ENCODE data around the gene NCAN.

Gene NCAN

GRCh38 chr19:19256072-19256969 is 44.6 kb downstream of the NCAN start:
- DNase-seq (ENCODE audit: low read depth) = no peak
- TF ChIP-seq, protein P1, sequence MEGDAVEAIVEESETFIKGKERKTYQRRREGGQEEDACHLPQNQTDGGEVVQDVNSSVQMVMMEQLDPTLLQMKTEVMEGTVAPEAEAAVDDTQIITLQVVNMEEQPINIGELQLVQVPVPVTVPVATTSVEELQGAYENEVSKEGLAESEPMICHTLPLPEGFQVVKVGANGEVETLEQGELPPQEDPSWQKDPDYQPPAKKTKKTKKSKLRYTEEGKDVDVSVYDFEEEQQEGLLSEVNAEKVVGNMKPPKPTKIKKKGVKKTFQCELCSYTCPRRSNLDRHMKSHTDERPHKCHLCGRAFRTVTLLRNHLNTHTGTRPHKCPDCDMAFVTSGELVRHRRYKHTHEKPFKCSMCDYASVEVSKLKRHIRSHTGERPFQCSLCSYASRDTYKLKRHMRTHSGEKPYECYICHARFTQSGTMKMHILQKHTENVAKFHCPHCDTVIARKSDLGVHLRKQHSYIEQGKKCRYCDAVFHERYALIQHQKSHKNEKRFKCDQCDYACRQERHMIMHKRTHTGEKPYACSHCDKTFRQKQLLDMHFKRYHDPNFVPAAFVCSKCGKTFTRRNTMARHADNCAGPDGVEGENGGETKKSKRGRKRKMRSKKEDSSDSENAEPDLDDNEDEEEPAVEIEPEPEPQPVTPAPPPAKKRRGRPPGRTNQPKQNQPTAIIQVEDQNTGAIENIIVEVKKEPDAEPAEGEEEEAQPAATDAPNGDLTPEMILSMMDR (IDR thresholded peaks at IDR 0.05; ENCODE audit: control insufficient read depth, extremely low read depth, insufficient read depth) = no peak

GRCh38 chr19:19257137-19257536 is 45.4 kb downstream of the NCAN start:
- no peak for DNase-seq (ENCODE audit: low read depth)

More at GRCh38 chr19:19256072-19256969, 44.6 kb downstream of the NCAN start:
- no peak overlapping the region for H3K4me3 ChIP-seq (ENCODE audit: low read depth, low read length)

GRCh38 chr19:19257836-19258588 is 46.3 kb downstream of the NCAN start:
- DNase-seq (ENCODE audit: low read depth) = no peak
- TF ChIP-seq, protein P1 (IDR thresholded peaks at IDR 0.05; ENCODE audit: control insufficient read depth, extremely low read depth, insufficient read depth) = no peak
- H3K4me3 ChIP-seq (ENCODE audit: low read depth, low read length) = no peak overlapping the region

More at GRCh38 chr19:19257137-19257536, 45.4 kb downstream of the NCAN start:
- H3K4me3 ChIP-seq (ENCODE audit: low read depth, low read length) = no peak overlapping the region
- TF ChIP-seq, protein P1 (IDR thresholded peaks at IDR 0.05; ENCODE audit: control insufficient read depth, extremely low read depth, insufficient read depth) = no peak

DNA sequence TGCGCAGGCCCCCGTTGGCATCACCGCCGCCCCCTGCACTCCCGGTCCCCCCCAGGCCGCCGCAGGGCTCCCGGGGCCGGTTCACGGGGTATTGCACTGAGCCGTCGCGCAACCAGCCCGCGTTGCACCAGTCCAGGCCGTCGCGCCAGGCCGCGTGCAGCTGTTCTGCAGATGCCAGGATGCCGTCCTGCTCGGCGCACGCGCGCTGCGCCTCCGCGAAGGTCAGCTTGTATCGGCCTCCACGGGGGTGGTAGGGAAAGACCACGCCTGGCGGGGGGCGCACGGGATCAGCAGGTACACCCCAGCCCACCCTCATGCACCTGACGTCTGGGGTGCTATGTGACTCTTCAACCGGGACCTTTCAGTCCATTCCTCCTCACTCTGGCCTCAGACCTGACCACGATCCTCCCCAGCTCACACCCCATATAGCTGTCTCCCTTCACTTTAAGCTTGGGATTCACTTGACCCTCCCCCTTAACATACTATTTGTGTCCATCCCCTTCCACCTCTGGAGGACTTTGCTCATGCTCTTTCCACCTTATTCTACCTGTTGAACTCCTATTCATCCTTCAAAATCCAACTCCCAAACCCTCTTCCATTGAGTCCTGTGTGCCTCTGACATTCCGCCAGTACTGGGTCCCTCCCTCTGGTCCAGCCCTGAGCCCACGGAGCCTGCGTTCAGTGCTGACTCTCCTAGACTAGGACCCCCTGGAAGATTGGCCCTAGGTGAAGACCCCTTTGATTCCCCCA is 47.0 kb downstream of the NCAN start:
- TF ChIP-seq, protein P1 (IDR thresholded peaks at IDR 0.05; ENCODE audit: control insufficient read depth, extremely low read depth, insufficient read depth) = no peak
- no peak overlapping the region for H3K4me3 ChIP-seq (ENCODE audit: low read depth, low read length)
- DNase-seq (ENCODE audit: low read depth) = no peak

- no peak for DNase-seq (ENCODE audit: low read depth)
- no peak overlapping the region for H3K4me3 ChIP-seq (ENCODE audit: low read depth, low read length)
- TF ChIP-seq, protein P1 (IDR thresholded peaks at IDR 0.05; ENCODE audit: control insufficient read depth, extremely low read depth, insufficient read depth) = no peak
Measured at GRCh38 chr19:19259741-19260140, 48.0 kb downstream of the NCAN start.

DNA sequence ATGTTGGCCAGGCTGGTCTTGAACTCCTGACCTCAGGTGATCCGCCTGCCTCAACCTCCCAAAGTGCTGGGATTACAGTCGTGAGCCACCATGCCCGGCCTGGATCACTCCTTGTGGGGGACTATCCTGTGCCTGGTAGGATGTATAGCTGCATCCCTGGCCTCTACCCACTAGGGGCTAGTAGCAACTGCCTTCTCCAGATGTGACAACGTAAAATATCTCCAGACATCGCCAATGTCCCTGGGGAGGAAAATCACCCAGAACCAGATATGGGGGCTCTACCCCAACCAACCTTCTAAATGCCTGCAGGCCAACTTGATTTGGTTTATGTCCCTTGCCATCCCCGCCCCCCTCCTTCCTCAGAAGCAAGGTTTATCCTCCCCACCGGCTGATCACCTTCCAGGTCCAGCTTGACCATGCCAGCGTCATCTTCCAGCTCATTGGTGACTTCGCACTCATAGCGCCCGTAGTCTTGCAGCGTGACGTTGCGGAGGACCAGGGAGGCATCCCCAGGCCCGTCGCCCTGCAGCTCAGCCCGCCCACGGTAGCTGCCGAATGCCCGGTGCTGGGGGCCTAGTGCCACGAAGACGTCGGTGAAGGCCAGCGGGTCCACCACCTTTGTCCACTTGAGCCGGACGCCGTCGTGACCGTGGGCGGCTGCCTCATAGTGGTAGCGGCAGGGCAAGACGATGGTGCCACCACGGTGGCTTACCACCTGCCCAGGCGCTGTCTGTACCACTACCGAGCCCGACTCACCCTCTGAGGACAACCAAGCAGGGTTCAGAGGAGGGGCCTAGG is 48.9 kb downstream of the NCAN start:
- DNase-seq (ENCODE audit: low read depth) = no peak
- no peak overlapping the region for H3K4me3 ChIP-seq (ENCODE audit: low read depth, low read length)
- TF ChIP-seq, protein P1 (IDR thresholded peaks at IDR 0.05; ENCODE audit: control insufficient read depth, extremely low read depth, insufficient read depth) = no peak

Data from LNCaP clone FGC (cell line).